NCI-H2196 (cell line): Measurements from ENCODE around the gene RAMP1.
"Not testable (repeated sequence)": the region's sequence is repeated elsewhere in the genome, so short reads cannot be mapped to it uniquely, and the experiment has no call there.

Experiments used
- DNase-seq: peaks from one replicate; lab custom pipeline; 2025; ENCODE audit not compliant: unreplicated experiment; lab: John Stamatoyannopoulos, UW

Gene RAMP1

GRCh38 chr2:237942513-237942899 is 83.1 kb downstream of the RAMP1 start:
- no peak for DNase-seq

GRCh38 chr2:237943395-237944094 is 84.1 kb downstream of the RAMP1 start:
- DNase-seq, result no peak

GRCh38 chr2:237944302-237944701 is 84.9 kb downstream of the RAMP1 start:
- no peak for DNase-seq

GRCh38 chr2:237946423-237946822 is 87.0 kb downstream of the RAMP1 start:
- DNase-seq, result no peak

GRCh38 chr2:237951354-237951753 is 91.9 kb downstream of the RAMP1 start:
- not testable (repeated sequence) for DNase-seq

- DNase-seq, result no peak
Observed at GRCh38 chr2:237951878-237952277, 92.5 kb downstream of the RAMP1 start.

- DNase-seq, result no peak
Observed at GRCh38 chr2:237952851-237953250, 93.4 kb downstream of the RAMP1 start.

GRCh38 chr2:237955640-237956401 is 96.4 kb downstream of the RAMP1 start:
- no peak for DNase-seq

- DNase-seq, result no peak
Observed at GRCh38 chr2:237956402-237956736, 96.9 kb downstream of the RAMP1 start.

- DNase-seq, result no peak
Observed at GRCh38 chr2:237961637-237962036, 102.2 kb downstream of the RAMP1 start.
